Lower leg skin (tissue), 4 donors: ENCODE measurements around the gene OBSCN. TPM values are rescaled to one million over a fixed set of nuclear protein-coding genes. Genes with fewer than 3 reads are reported as not detected.

ENCODE experiments used
- DNase-seq, 2 donors: peaks; one replicate each; pipeline ENCODE4 v3.0.0-alpha.2; 2019; ENCODE audit warnings: low spot score in 2 of 2
- H3K4me3 ChIP-seq: fragments of 200-600 bp; sonication (generic); 2 replicates; pipeline ENCODE4 v1.5.1; 2017; ENCODE audit warnings: mild to moderate bottlenecking, low read depth; ENCODE audit not compliant: poor library complexity, severe bottlenecking
- CTCF ChIP-seq, 3 donors: fragments of 450-650 bp; IDR thresholded peaks; one replicate each; pipeline ENCODE4 v1.5.1; 2016; ENCODE audit warnings: antibody characterized with exemption in 3 of 3, mild to moderate bottlenecking in 3 of 3, moderate library complexity in 2 of 3
- POLR2A ChIP-seq, 2 donors: fragments of 450-650 bp; IDR thresholded peaks; one replicate each; pipeline ENCODE4 v1.6.1; 2016 to 2017; ENCODE audit warnings: antibody characterized with exemption in 2 of 2, mild to moderate bottlenecking in 1 of 2, moderate library complexity in 1 of 2
- WGBS, 2 donors: methylation state at CpG; one replicate each; pipeline ENCODE4 v1.1.5; 2018; 5-methylcytosine and 5-hydroxymethylcytosine counted together
- intact Hi-C: fragments of 100-400 bp; cut with DNase I; formaldehyde crosslinking; loops from one replicate; pipeline ENCODE4 v1.15.0; 2023; ENCODE audit warnings: low total_unique reads
- total RNA-seq, 4 donors: library from RNA; depleted of rRNA; stranded (reverse); fragments of >200 nt; gene quantifications; one replicate each; pipeline ENCODE4 v1.1.0, GENCODE V29; 2016

The OBSCN gene, protein sequence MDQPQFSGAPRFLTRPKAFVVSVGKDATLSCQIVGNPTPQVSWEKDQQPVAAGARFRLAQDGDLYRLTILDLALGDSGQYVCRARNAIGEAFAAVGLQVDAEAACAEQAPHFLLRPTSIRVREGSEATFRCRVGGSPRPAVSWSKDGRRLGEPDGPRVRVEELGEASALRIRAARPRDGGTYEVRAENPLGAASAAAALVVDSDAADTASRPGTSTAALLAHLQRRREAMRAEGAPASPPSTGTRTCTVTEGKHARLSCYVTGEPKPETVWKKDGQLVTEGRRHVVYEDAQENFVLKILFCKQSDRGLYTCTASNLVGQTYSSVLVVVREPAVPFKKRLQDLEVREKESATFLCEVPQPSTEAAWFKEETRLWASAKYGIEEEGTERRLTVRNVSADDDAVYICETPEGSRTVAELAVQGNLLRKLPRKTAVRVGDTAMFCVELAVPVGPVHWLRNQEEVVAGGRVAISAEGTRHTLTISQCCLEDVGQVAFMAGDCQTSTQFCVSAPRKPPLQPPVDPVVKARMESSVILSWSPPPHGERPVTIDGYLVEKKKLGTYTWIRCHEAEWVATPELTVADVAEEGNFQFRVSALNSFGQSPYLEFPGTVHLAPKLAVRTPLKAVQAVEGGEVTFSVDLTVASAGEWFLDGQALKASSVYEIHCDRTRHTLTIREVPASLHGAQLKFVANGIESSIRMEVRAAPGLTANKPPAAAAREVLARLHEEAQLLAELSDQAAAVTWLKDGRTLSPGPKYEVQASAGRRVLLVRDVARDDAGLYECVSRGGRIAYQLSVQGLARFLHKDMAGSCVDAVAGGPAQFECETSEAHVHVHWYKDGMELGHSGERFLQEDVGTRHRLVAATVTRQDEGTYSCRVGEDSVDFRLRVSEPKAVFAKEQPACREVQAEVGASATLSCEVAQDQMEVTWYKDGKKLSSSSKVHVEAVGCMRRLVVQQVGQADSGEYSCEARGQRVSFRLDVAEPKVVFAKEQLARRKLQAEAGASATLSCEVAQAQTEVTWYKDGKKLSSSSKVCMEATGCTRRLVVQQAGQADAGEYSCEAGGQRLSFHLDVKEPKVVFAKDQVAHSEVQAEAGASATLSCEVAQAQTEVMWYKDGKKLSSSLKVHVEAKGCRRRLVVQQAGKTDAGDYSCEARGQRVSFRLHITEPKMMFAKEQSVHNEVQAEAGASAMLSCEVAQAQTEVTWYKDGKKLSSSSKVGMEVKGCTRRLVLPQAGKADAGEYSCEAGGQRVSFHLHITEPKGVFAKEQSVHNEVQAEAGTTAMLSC (N-terminal part only)
- total RNA-seq, result 10 to 100 TPM in 3 of 4 donors, 1 to 10 TPM in 1; 7.4 to 39.2 (median 18.5) TPM

- 65 to 66% methylated on average over 12 to 28 of the region's 30 CpGs for WGBS, 2 donors
- no peak for TF ChIP-seq CTCF (IDR thresholded peaks at IDR 0.05)
- no peak for TF ChIP-seq POLR2A (IDR thresholded peaks at IDR 0.05)
- peak in 1 of 2 donors; percentile 80 for DNase-seq
- no peak within 1 kb of the TSS for H3K4me3 ChIP-seq
- intact Hi-C loops, result no loop called here
Measured at GRCh38 chr1:228207851-228208821, at the start of gene OBSCN. Gene OBSCN, plus strand, starts transcription at chr1:228208044. Its CDS starts 3,740 bp downstream, at chr1:228211784.

GRCh38 chr1:228158151-228159007 is 49.5 kb upstream of the OBSCN start:
- no peak overlapping the region for H3K4me3 ChIP-seq
- WGBS, 2 donors, result 61 to 77% methylated on average over 46 to 51 of the region's 98 CpGs
- intact Hi-C loops, result no loop called here
- TF ChIP-seq CTCF (IDR thresholded peaks at IDR 0.05) (no peak), POLR2A (IDR thresholded peaks at IDR 0.05) (no peak)
- no peak for DNase-seq

DNA sequence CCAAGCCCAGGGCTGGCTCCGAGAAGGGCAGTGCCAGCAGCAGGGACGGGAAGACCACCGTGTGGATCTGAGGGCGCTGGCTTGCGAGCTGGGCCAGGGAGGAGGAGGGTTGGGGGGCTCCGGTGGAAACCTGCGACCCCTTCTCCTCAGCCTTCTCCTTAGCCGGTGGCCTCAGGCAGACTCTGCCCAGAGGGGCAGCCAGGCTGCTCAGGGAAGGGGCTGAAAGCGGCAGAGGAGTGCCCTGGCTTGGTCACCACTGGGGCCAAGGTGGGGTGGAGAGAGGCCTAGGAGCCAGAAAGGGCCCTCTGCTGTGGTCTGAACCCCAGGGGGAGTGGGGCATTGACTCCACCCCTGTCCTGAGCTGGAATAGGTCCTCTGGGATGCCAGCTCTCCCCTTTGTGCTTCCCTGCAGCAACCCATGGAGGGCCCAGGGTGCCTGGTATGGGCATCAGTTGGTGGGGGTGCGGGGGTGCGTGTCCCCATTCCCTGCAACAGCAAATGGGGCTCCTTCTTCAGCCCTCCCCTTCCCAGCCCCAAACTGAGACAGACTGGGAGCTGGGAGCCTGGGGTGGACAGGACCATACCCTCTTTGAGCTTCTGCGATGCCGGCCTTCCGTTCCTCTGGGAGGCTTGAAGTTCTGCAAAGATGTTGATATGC is 48.7 kb upstream of the OBSCN start:
- intact Hi-C loops, result no loop called here
- 84 to 89% methylated on average over 14 of the region's 14 CpGs for WGBS, 2 donors

More for the DNA sequence above, 48.7 kb upstream of the OBSCN start:
- DNase-seq, result no peak
- TF ChIP-seq CTCF (IDR thresholded peaks at IDR 0.05) (no peak), POLR2A (IDR thresholded peaks at IDR 0.05) (no peak)
- H3K4me3 ChIP-seq, result no peak overlapping the region
